Endometrial microvascular endothelial cells (primary cell): ENCODE measurements around the gene TNRC6C. TPM values are rescaled to one million over a fixed set of nuclear protein-coding genes. Genes with fewer than 3 reads are reported as not detected.
"Not testable (repeated sequence)": the region's sequence is repeated elsewhere in the genome, so short reads cannot be mapped to it uniquely, and the experiment has no call there.

Experiments used
- in situ Hi-C: cut with HindIII; loops from 2 replicates; pipeline ENCODE4 v1.10.0; 2017; ENCODE audit warnings: low sequenced_read_pairs, low pct_unique_long_range_greater_than_20kb; ENCODE audit errors: inconsistent ontology term
- total RNA-seq: library from RNA; depleted of rRNA; stranded (reverse); fragments of >200 nt; gene quantifications from one replicate; pipeline ENCODE4 v1.2.3, GENCODE V29; 2015; ENCODE audit errors: inconsistent ontology term

TNRC6C gene
- total RNA-seq, 1 donor from 2014 or later, result 2.7 TPM

- in situ Hi-C loops, result not testable (repeated sequence)
Observed at GRCh38 chr17:78115803-78116202, 157.3 kb downstream of the TNRC6C start.

- in situ Hi-C loops, result no loop called here
Observed at GRCh38 chr17:78116411-78116810, 157.9 kb downstream of the TNRC6C start.

GRCh38 chr17:78117027-78117981 is 158.8 kb downstream of the TNRC6C start:
- in situ Hi-C loops, result no loop called here

- in situ Hi-C loops, result no loop called here
Observed at GRCh38 chr17:78118801-78119241, 160.3 kb downstream of the TNRC6C start.

GRCh38 chr17:78120537-78120936 is 162.0 kb downstream of the TNRC6C start:
- in situ Hi-C loops, result no loop called here

GRCh38 chr17:78120971-78121800 is 162.7 kb downstream of the TNRC6C start:
- in situ Hi-C loops, result no loop called here

GRCh38 chr17:78121801-78122215 is 163.3 kb downstream of the TNRC6C start:
- in situ Hi-C loops, result no loop called here

- in situ Hi-C loops, result no loop called here
Observed at GRCh38 chr17:78122216-78122930, 163.9 kb downstream of the TNRC6C start.

GRCh38 chr17:78122931-78123249 is 164.4 kb downstream of the TNRC6C start:
- in situ Hi-C loops, result no loop called here

GRCh38 chr17:78123258-78123929 is 164.9 kb downstream of the TNRC6C start:
- in situ Hi-C loops, result no loop called here

GRCh38 chr17:78124081-78124835 is 165.8 kb downstream of the TNRC6C start:
- in situ Hi-C loops, result no loop called here

GRCh38 chr17:78124836-78125137 is 166.3 kb downstream of the TNRC6C start:
- in situ Hi-C loops, result no loop called here

- in situ Hi-C loops, result no loop called here
Observed at GRCh38 chr17:78125138-78125913, 166.8 kb downstream of the TNRC6C start.

GRCh38 chr17:78125976-78126894 is 167.7 kb downstream of the TNRC6C start:
- in situ Hi-C loops, result no loop called here

- in situ Hi-C loops, result no loop called here
Observed at GRCh38 chr17:78126895-78127238, 168.4 kb downstream of the TNRC6C start.

- in situ Hi-C loops, result no loop called here
Observed at GRCh38 chr17:78127239-78127887, 168.9 kb downstream of the TNRC6C start.
